NCI-H2227 treated with DMSO at 0.1 percent for 48 hours (cell line): ENCODE data around the gene DCAKD.

Experiments used
- DNase-seq: peaks from one replicate; lab custom pipeline; 2025; lab: John Stamatoyannopoulos, UW

DCAKD gene

GRCh38 chr17:45030733-45031132 is 20.7 kb downstream of the DCAKD start:
- DNase-seq = no peak

GRCh38 chr17:45029758-45030423 is 21.5 kb downstream of the DCAKD start:
- no peak for DNase-seq

- no peak for DNase-seq
These were observed 22.3 kb downstream of the DCAKD start for GRCh38 chr17:45029096-45029495.

GRCh38 chr17:45022655-45023339 is 28.6 kb downstream of the DCAKD start:
- no peak for DNase-seq

GRCh38 chr17:45022288-45022648 is 29.2 kb downstream of the DCAKD start:
- no peak for DNase-seq

GRCh38 chr17:45021607-45022287 is 29.7 kb downstream of the DCAKD start:
- no peak for DNase-seq

- DNase-seq = peak; percentile 67
These were observed 30.9 kb downstream of the DCAKD start for GRCh38 chr17:45020354-45021138.

- DNase-seq = peak; percentile 19
These were observed 32.4 kb downstream of the DCAKD start for GRCh38 chr17:45018848-45019711.

- DNase-seq = no peak
These were observed 33.0 kb downstream of the DCAKD start for GRCh38 chr17:45018514-45018847.

GRCh38 chr17:45016823-45017222 is 34.6 kb downstream of the DCAKD start:
- no peak for DNase-seq

GRCh38 chr17:45016237-45016636 is 35.2 kb downstream of the DCAKD start:
- no peak for DNase-seq

- peak; percentile 48 for DNase-seq
These were observed 38.1 kb downstream of the DCAKD start for GRCh38 chr17:45013021-45013997.

- no peak for DNase-seq
These were observed 39.7 kb downstream of the DCAKD start for GRCh38 chr17:45011767-45012166.

GRCh38 chr17:45009676-45010467 is 41.6 kb downstream of the DCAKD start:
- DNase-seq = no peak

GRCh38 chr17:45008216-45008615 is 43.2 kb downstream of the DCAKD start:
- no peak for DNase-seq

GRCh38 chr17:45006927-45007461 is 44.4 kb downstream of the DCAKD start:
- peak; percentile 66 for DNase-seq

GRCh38 chr17:45005700-45006099 is 45.7 kb downstream of the DCAKD start:
- no peak for DNase-seq

- no peak for DNase-seq
These were observed 47.0 kb downstream of the DCAKD start for GRCh38 chr17:45004388-45004787.

- DNase-seq = no peak
These were observed 47.6 kb downstream of the DCAKD start for GRCh38 chr17:45003877-45004276.
